ENCODE measurements around the gene STOML2. TPM values are rescaled to one million over a fixed set of nuclear protein-coding genes. Genes with fewer than 3 reads are reported as not detected.

The STOML2 gene
- total RNA-seq, 6 donors from 2014 or later, result 17.4 to 72.8 (median 48.0) TPM

DNA sequence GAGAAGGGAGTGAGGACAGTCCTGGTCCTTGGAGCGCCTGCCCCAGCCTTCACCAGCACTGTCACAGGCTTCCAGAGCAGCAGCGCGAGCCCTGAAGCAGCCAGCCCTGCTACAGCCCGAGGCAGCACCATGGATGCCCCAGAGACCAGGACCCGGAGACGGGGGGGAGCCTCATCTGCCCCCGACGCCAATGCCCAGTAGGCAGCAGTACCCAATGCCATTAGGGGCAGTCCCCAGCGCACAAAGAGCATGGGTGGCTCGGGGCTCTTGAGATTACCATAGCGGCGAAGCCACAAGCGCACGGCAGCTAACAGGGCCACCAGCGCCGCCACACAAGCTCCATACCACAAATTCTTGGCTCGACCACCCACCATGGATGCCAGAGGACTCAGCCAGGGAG, 11.4 kb downstream of the STOML2 start:
- Histone ChIP-seq H3K36me3 (peaks cover 12 to 70% (median 50%) of the 10 kb centered on the region in 4 donors), H3K4me1 (peaks cover 8 to 10% (median 9%) of the 10 kb centered on the region in 4 donors), H3K4me3 (no peak overlapping the region), H3K27me3 (no peaks in the 10 kb centered on the region), H3K9me3 (no peaks in the 10 kb centered on the region), H3K27ac (no peak overlapping the region)
- DNase-seq, result peak in 1 of 2 donors; percentile 52
- ATAC-seq (ENCODE audit: low FRiP score in 2 of 2), result no peak
- WGBS, 2 donors, result 80 to 96% methylated on average over 1 to 17 of the region's 17 CpGs
- TF ChIP-seq POLR2A (IDR thresholded peaks at IDR 0.05) (no peak), POLR2AphosphoS5 (IDR thresholded peaks at IDR 0.05) (no peak), EP300 (IDR thresholded peaks at IDR 0.05) (no peak)
- TF ChIP-seq, protein P1, sequence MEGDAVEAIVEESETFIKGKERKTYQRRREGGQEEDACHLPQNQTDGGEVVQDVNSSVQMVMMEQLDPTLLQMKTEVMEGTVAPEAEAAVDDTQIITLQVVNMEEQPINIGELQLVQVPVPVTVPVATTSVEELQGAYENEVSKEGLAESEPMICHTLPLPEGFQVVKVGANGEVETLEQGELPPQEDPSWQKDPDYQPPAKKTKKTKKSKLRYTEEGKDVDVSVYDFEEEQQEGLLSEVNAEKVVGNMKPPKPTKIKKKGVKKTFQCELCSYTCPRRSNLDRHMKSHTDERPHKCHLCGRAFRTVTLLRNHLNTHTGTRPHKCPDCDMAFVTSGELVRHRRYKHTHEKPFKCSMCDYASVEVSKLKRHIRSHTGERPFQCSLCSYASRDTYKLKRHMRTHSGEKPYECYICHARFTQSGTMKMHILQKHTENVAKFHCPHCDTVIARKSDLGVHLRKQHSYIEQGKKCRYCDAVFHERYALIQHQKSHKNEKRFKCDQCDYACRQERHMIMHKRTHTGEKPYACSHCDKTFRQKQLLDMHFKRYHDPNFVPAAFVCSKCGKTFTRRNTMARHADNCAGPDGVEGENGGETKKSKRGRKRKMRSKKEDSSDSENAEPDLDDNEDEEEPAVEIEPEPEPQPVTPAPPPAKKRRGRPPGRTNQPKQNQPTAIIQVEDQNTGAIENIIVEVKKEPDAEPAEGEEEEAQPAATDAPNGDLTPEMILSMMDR (IDR thresholded peaks at IDR 0.05), result no peak

DNA sequence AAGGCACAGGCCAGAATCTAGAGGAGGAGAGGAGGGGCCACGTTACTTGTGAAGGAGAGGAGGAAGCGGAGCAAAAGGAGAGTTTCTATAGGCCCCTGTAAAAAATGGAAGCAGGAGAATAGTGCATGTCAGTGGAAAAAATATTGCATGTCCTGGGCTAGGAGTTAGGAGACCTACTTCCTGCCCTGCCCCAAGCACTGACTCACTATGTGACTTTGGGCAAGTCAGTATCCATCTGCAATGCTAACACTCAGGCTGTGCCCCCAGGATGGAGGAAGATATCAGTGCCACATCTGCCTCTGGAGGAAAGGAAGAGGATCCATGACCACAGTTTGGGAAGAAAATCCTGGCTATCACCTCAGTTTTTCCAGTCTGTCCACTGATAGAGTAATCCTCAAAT, 13.5 kb downstream of the STOML2 start:
- TF ChIP-seq EP300 (IDR thresholded peaks at IDR 0.05) (no peak), POLR2A (IDR thresholded peaks at IDR 0.05) (no peak), POLR2AphosphoS5 (IDR thresholded peaks at IDR 0.05) (no peak)
- TF ChIP-seq, protein P1 (IDR thresholded peaks at IDR 0.05), result no peak
- H3K4me3 ChIP-seq, result no peak overlapping the region
- peaks cover 12 to 74% (median 50%) of the 10 kb centered on the region in 4 donors for H3K36me3 ChIP-seq
- WGBS, 2 donors, result 78 to 95% methylated on average over 2 of the region's 2 CpGs
- H3K4me1 ChIP-seq, result no peaks in the 10 kb centered on the region
- no peak overlapping the region for H3K27ac ChIP-seq
- no peaks in the 10 kb centered on the region for H3K9me3 ChIP-seq
- DNase-seq (no peak), ATAC-seq (ENCODE audit: low FRiP score in 2 of 2) (no peak)
- H3K27me3 ChIP-seq, result no peaks in the 10 kb centered on the region

DNA sequence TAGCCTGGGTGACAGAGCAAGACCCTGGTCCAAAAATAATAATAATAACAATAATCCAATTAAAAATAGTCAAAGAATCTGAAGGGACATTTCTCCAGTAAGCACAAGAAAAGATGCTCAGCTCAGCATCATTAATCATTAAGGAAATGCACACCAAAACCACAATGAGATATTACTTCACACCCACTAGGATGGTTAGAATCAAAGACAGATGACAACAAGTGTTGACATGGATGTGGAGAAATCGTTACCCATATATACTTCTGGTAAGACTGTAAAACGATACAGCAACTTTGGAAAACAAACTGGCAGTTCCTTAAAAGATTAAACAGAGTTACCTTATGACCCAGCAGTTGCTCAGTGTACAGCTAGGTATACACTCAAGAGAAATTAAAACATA, 17.9 kb downstream of the STOML2 start:
- DNase-seq (no peak), ATAC-seq (ENCODE audit: low FRiP score in 2 of 2) (no peak)
- Histone ChIP-seq H3K27me3 (no peaks in the 10 kb centered on the region), H3K9me3 (no peaks in the 10 kb centered on the region), H3K27ac (no peak overlapping the region), H3K4me3 (no peak overlapping the region), H3K36me3 (peaks cover 6 to 38% (median 25%) of the 10 kb centered on the region in 4 donors), H3K4me1 (peaks cover 0 to 6% (median 4%) of the 10 kb centered on the region in 4 donors)
- WGBS, 2 donors, result 71 to 81% methylated on average over 2 of the region's 2 CpGs
- TF ChIP-seq EP300 (IDR thresholded peaks at IDR 0.05) (no peak), POLR2AphosphoS5 (IDR thresholded peaks at IDR 0.05) (no peak), POLR2A (IDR thresholded peaks at IDR 0.05) (no peak)
- TF ChIP-seq, protein P1 (IDR thresholded peaks at IDR 0.05), result no peak

DNA sequence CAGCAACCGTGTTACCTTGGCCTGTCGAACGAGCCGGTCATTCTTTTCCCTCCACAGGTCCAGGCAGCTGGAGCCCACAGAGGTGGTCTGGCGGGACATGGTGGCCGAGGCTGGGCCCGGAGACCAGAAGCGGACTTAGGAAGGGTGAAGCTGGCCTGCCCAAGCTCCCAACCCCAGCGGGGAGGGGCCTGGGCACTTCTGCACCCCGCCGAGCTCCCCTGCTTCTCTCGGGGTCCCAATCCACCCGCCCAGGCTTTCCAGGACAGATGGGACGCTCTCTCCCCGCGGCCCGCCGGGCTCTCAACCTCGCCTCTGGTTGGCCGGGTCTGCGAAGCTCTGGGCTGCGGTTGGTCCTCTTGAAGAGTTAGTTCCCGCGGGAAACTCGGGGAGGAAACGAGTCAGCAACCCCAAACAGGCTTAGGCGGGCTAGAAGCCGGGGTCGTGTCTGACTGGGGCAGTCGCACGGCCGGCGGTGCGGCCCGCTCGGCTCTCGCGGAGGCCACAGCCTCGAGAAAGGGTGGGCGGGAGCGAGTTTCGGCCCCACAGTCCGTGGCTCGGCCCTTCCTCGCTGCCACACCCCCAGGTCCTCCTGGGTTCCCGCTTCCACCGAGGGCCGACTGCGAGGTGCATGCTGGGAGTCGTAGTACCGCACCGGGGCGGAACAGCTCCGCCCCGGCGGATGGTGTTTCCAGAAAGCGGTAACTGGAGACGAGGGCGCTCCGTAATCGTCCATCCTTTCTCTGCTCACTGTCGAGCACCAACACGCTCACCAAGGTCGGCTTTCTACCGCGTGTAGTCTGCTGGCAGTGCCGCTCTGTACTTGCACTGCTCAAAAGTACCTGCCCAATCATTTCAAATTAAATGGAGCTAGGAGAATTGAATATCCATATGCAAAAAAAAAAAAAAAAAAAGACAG, 23.2 kb downstream of the STOML2 start, which contains the start of gene FANCG:
Gene FANCG (minus strand): TSS at position 517 of the 916 bp plus-strand sequence. CDS start 418 bp downstream, at position 99.
- ATAC-seq (ENCODE audit: low FRiP score in 2 of 2), result peak; percentile 97 to 99
- Histone ChIP-seq H3K9me3 (no peaks in the 10 kb centered on the region), H3K27me3 (no peaks in the 10 kb centered on the region), H3K36me3 (peaks cover 0 to 6% (median 2%) of the 10 kb centered on the region in 4 donors), H3K4me1 (peaks cover 8 to 21% (median 12%) of the 10 kb centered on the region in 4 donors), H3K27ac (peak within 1 kb of the TSS; percentile 27 to 85 (median 68)), H3K4me3 (peak within 1 kb of the TSS; percentile 54 to 84 (median 78))
- DNase-seq, result peak; percentile 94 to 95
- TF ChIP-seq, protein P1 (IDR thresholded peaks at IDR 0.05), result peak in 2 of 6 experiments; percentile 7 to 9
- TF ChIP-seq POLR2A (IDR thresholded peaks at IDR 0.05) (peak in 1 of 4 donors; percentile 61), EP300 (IDR thresholded peaks at IDR 0.05) (no peak), POLR2AphosphoS5 (IDR thresholded peaks at IDR 0.05) (peak; percentile 66 to 74)
- WGBS, 2 donors, result 0% methylated on average over 18 to 47 of the region's 67 CpGs
